ENCODE measurements around the gene ARHGEF12.

The ARHGEF12 gene

GRCh38 chr11:120339394-120339890 is 3.2 kb downstream of the ARHGEF12 start:
- peak; percentile 31 for DNase-seq (ENCODE audit: low spot score)

- no peak for DNase-seq (ENCODE audit: low spot score)
These were observed 4.3 kb downstream of the ARHGEF12 start for GRCh38 chr11:120340529-120340928.

GRCh38 chr11:120342226-120342625 is 6.0 kb downstream of the ARHGEF12 start:
- no peak for DNase-seq (ENCODE audit: low spot score)

- no peak for DNase-seq (ENCODE audit: low spot score)
These were observed 6.5 kb downstream of the ARHGEF12 start for GRCh38 chr11:120342678-120343077.

GRCh38 chr11:120343429-120343828 is 7.2 kb downstream of the ARHGEF12 start:
- DNase-seq (ENCODE audit: low spot score) = peak; percentile 23

GRCh38 chr11:120344302-120345004 is 8.2 kb downstream of the ARHGEF12 start:
- DNase-seq (ENCODE audit: low spot score) = peak; percentile 78

- no peak for DNase-seq (ENCODE audit: low spot score)
These were observed 10.0 kb downstream of the ARHGEF12 start for GRCh38 chr11:120346233-120346632.

GRCh38 chr11:120350637-120351036 is 14.4 kb downstream of the ARHGEF12 start:
- DNase-seq (ENCODE audit: low spot score) = no peak

GRCh38 chr11:120352405-120352804 is 16.2 kb downstream of the ARHGEF12 start:
- no peak for DNase-seq (ENCODE audit: low spot score)

GRCh38 chr11:120354068-120354467 is 17.9 kb downstream of the ARHGEF12 start:
- DNase-seq (ENCODE audit: low spot score) = no peak

- no peak for DNase-seq (ENCODE audit: low spot score)
These were observed 18.6 kb downstream of the ARHGEF12 start for GRCh38 chr11:120354779-120355178.

- no peak for DNase-seq (ENCODE audit: low spot score)
These were observed 21.4 kb downstream of the ARHGEF12 start for GRCh38 chr11:120357620-120358019.

GRCh38 chr11:120358729-120359128 is 22.5 kb downstream of the ARHGEF12 start:
- DNase-seq (ENCODE audit: low spot score) = no peak

GRCh38 chr11:120363436-120363835 is 27.2 kb downstream of the ARHGEF12 start:
- DNase-seq (ENCODE audit: low spot score) = peak; percentile 28

- no peak for DNase-seq (ENCODE audit: low spot score)
These were observed 29.3 kb downstream of the ARHGEF12 start for GRCh38 chr11:120365512-120365911.

- DNase-seq (ENCODE audit: low spot score) = no peak
These were observed 36.1 kb downstream of the ARHGEF12 start for GRCh38 chr11:120372296-120372695.

- DNase-seq (ENCODE audit: low spot score) = no peak
These were observed 38.9 kb downstream of the ARHGEF12 start for GRCh38 chr11:120375076-120375475.

GRCh38 chr11:120376547-120377182 is 40.5 kb downstream of the ARHGEF12 start:
- no peak for DNase-seq (ENCODE audit: low spot score)

- no peak for DNase-seq (ENCODE audit: low spot score)
These were observed 42.3 kb downstream of the ARHGEF12 start for GRCh38 chr11:120378474-120378873.

- no peak for DNase-seq (ENCODE audit: low spot score)
These were observed 45.2 kb downstream of the ARHGEF12 start for GRCh38 chr11:120381401-120381800.

- no peak for DNase-seq (ENCODE audit: low spot score)
These were observed 47.4 kb downstream of the ARHGEF12 start for GRCh38 chr11:120383518-120384155.

- no peak for DNase-seq (ENCODE audit: low spot score)
These were observed 48.3 kb downstream of the ARHGEF12 start for GRCh38 chr11:120384476-120384875.

- no peak for DNase-seq (ENCODE audit: low spot score)
These were observed 48.9 kb downstream of the ARHGEF12 start for GRCh38 chr11:120385110-120385509.
